ENCODE data around the gene GAB3. TPM values are rescaled to one million over a fixed set of nuclear protein-coding genes. Genes with fewer than 3 reads are reported as not detected.

Gene GAB3
- total and polyA plus RNA-seq, 2 of the 4 experiments (the other 2 are of a cell fraction), result 2.2 to 3.7 TPM

DNA sequence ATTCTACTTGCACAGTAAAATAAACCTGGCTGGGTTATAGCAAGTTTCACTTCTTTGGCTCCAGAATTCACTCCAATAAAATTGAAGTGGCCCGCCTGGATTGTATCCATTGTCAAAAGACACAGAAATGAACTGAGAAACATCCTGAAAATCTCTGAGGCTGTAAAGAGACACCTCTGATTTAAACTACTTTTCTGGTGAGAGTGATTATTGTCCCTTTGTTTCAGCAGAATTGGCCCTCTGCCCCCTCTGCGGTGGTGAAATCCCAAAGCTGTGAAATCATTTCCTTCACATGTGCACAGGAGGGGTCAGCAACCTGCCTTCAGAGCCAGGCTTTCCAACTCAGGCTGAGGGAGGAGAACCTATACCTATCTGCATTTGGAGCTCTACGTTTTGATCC, 23.0 kb downstream of the GAB3 start:
- Histone ChIP-seq H3K4me3 (ENCODE audit: insufficient read depth, low read depth, low read length) (no peak overlapping the region), H3K9me3 (ENCODE audit: control insufficient read depth, insufficient read depth, low read length) (no peaks in the 10 kb centered on the region), H2AFZ (replicated peaks; ENCODE audit: low read length, poor library complexity) (no peak overlapping the region), H2BK15ac (ENCODE audit: low read depth, low read length) (peak overlapping the region; percentile 77; the same call in 1 of the 3 replicates), H3K9ac (ENCODE audit: low read depth, low read length) (no peak overlapping the region; the same call in 1 of the 2 replicates), H3K18ac (ENCODE audit: low read depth, low read length) (peak overlapping the region; percentile 27; the same call in 1 of the 2 replicates), H3K4ac (ENCODE audit: low read depth, low read length) (peak overlapping the region; percentile 67; the same call in 1 of the 2 replicates), H4K8ac (ENCODE audit: low read depth in 2 of 2, low read length in 2 of 2) (peak overlapping the region in 1 of 2 experiments; percentile 63; a peak in 2 of 4 replicates), H2BK120ac (ENCODE audit: low read depth, low read length) (peak overlapping the region; percentile 69), H3K56ac (ENCODE audit: extremely low read depth, insufficient read depth, low read length) (no peak overlapping the region), H2AK5ac (ENCODE audit: low read depth, low read length) (peak overlapping the region; percentile 80), H3K4me2 (ENCODE audit: low read depth, low read length) (peak overlapping the region; percentile 57; the same call in 1 of the 2 replicates), H2BK20ac (ENCODE audit: low read depth, low read length) (peak overlapping the region; percentile 72; the same call in 1 of the 2 replicates), H4K91ac (ENCODE audit: insufficient read depth, low read depth, low read length) (peak overlapping the region; percentile 31; the same call in 1 of the 2 replicates), H3K14ac (replicated peaks; ENCODE audit: low read depth, low read length) (0 out of 2 replicates have a peak overlapping the region, but pooled peaks have one; percentile 16), H3K23ac (ENCODE audit: low read depth, low read length) (peak overlapping the region; percentile 48; the same call in 1 of the 2 replicates), H2AK9ac (replicated peaks; ENCODE audit: low read depth, low read length, poor library complexity) (peak overlapping the region; percentile 79), H3K27ac (ENCODE audit: insufficient read depth, low read length) (peak overlapping the region; percentile 22), H4K20me1 (ENCODE audit: insufficient read depth, low read length) (no peaks in the 10 kb centered on the region), H3K27me3 (ENCODE audit: control insufficient read depth, insufficient read depth, low read length) (no peaks in the 10 kb centered on the region), H2BK5ac (ENCODE audit: low read depth, low read length, poor library complexity, severe bottlenecking) (peak overlapping the region; percentile 87), H3K9me1 (ENCODE audit: insufficient read depth, low read length) (peaks cover 15% of the 10 kb centered on the region; the same call in 1 of the 2 replicates), H3K4me1 (ENCODE audit: control insufficient read depth, insufficient read depth, low read length) (peaks cover 31% of the 10 kb centered on the region), H4K5ac (ENCODE audit: low read depth, low read length) (peak overlapping the region; percentile 19; the same call in 1 of the 2 replicates), H3K36me3 (ENCODE audit: control insufficient read depth, insufficient read depth, low read length) (no peaks in the 10 kb centered on the region), H3K79me1 (ENCODE audit: low read depth in 1 of 2, low read length in 2 of 2) (peaks cover 0 to 3% of the 10 kb centered on the region in 2 experiments; a peak in 1 of 4 replicates)
- DNase-seq (peak; percentile 76), ATAC-seq (ENCODE audit: low read depth) (no peak)
- CTCF ChIA-PET, result interaction anchor here (1.1 kb wide), 1 partner anchor 21 kb away, joined by 3 read pairs; no protein-coding TSS in a partner anchor
- intact Hi-C loops (cut with micrococcal nuclease), result no loop called here
- 13% methylated on average over 1 of the region's 3 CpGs; no CpG with 5 or more reads in 1 of the 2 experiments for WGBS, 2 experiments (ENCODE audit: extremely low coverage in 2 of 2, insufficient read length in 1 of 2)
- in situ Hi-C loops (cut with MboI; ENCODE audit: low sequenced_read_pairs), result loop anchor here (25.0 kb wide), 1 partner anchor 141 kb away; the partner anchor contains the start of gene CTAG1A
- dilution Hi-C loops (cut with HindIII; ENCODE audit: low sequenced_read_pairs, unreplicated experiment), result no loop called here
- BruUV-seq (replicated peaks), result no TSS peak
- POLR2A ChIA-PET (ENCODE audit: unreplicated experiment), result no interaction called here
- TF ChIP-seq RAD21 (IDR thresholded peaks at IDR 0.05; ENCODE audit: low read length) (no peak), NFE2L2 (IDR thresholded peaks at IDR 0.05; ENCODE audit: low read depth, low read length) (no peak), RCOR1 (IDR thresholded peaks at IDR 0.05; ENCODE audit: insufficient replicate concordance, low read length) (no peak), POLR2A (IDR thresholded peaks at IDR 0.05; ENCODE audit: low read depth, low read length) (no peak), SMC3 (IDR thresholded peaks at IDR 0.05; ENCODE audit: low read depth, low read length) (no peak), BHLHE40 (IDR thresholded peaks at IDR 0.05; ENCODE audit: low read depth, low read length) (peak; percentile 39; the same call in 1 of the 2 replicates), RFX5 (IDR thresholded peaks at IDR 0.05; ENCODE audit: low read depth, low read length) (no peak), MAZ (IDR thresholded peaks at IDR 0.05; ENCODE audit: borderline replicate concordance, low read depth, low read length) (no peak), FOS (IDR thresholded peaks at IDR 0.05; ENCODE audit: low read depth, low read length) (no peak), MAFK (IDR thresholded peaks at IDR 0.05; ENCODE audit: low read depth, low read length) (no peak), CEBPB (IDR thresholded peaks at IDR 0.05; ENCODE audit: low read depth, low read length) (0 out of 2 replicates have a peak, but pooled peaks have one; percentile 23), MXI1 (IDR thresholded peaks at IDR 0.05; ENCODE audit: borderline replicate concordance, low read depth, low read length) (no peak), ELK1 (IDR thresholded peaks at IDR 0.05; ENCODE audit: borderline replicate concordance, low read depth, low read length) (no peak), CHD1 (IDR thresholded peaks at IDR 0.05; ENCODE audit: low read depth, low read length) (no peak)
- TF ChIP-seq, protein P1, sequence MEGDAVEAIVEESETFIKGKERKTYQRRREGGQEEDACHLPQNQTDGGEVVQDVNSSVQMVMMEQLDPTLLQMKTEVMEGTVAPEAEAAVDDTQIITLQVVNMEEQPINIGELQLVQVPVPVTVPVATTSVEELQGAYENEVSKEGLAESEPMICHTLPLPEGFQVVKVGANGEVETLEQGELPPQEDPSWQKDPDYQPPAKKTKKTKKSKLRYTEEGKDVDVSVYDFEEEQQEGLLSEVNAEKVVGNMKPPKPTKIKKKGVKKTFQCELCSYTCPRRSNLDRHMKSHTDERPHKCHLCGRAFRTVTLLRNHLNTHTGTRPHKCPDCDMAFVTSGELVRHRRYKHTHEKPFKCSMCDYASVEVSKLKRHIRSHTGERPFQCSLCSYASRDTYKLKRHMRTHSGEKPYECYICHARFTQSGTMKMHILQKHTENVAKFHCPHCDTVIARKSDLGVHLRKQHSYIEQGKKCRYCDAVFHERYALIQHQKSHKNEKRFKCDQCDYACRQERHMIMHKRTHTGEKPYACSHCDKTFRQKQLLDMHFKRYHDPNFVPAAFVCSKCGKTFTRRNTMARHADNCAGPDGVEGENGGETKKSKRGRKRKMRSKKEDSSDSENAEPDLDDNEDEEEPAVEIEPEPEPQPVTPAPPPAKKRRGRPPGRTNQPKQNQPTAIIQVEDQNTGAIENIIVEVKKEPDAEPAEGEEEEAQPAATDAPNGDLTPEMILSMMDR (conservative IDR thresholded peaks at IDR 0.05; ENCODE audit: low read depth, low read length), result no peak
